Gastroesophageal sphincter (tissue), 4 donors: Measurements from ENCODE around the gene RPS6KB2. TPM values are rescaled to one million over a fixed set of nuclear protein-coding genes. Genes with fewer than 3 reads are reported as not detected.

ENCODE experiments used
- ATAC-seq: fragments of 150-250 bp; one replicate; pipeline ENCODE4 v1.9.1; 2016; ENCODE audit warnings: mild to moderate bottlenecking, moderate library complexity
- H3K27ac ChIP-seq, 4 donors: fragments of 200-600 bp; sonication (generic) in 3 of 4; 1 replicate in 3 of 4; 2 replicates in 1 of 4; pipeline ENCODE4 v1.5.1; 2016 to 2019
- H3K27me3 ChIP-seq: fragments of 200-600 bp; sonication (generic); one replicate; pipeline ENCODE4 v1.5.1; 2019
- H3K36me3 ChIP-seq, 2 donors: fragments of 200-600 bp; sonication (generic); one replicate each; pipeline ENCODE4 v1.5.1; 2019; ENCODE audit warnings: control low read depth in 1 of 2
- H3K4me1 ChIP-seq, 3 donors: fragments of 200-600 bp; sonication (generic); 1 replicate in 2 of 3; 2 replicates in 1 of 3; pipeline ENCODE4 v1.5.1; 2016 to 2019; ENCODE audit warnings: control low read depth in 2 of 3
- H3K4me3 ChIP-seq, 2 donors: fragments of 200-600 bp; sonication (generic); one replicate each; pipeline ENCODE4 v1.5.1; 2019; ENCODE audit warnings: mild to moderate bottlenecking in 1 of 2, moderate library complexity in 1 of 2
- H3K9me3 ChIP-seq, 3 donors: fragments of 200-600 bp; sonication (generic); one replicate each; pipeline ENCODE4 v1.5.1; 2017 to 2019; ENCODE audit warnings: control low read depth in 2 of 3
- EP300 ChIP-seq: sonication (generic); formaldehyde crosslinking; IDR thresholded peaks from one replicate; pipeline ENCODE4 v1.6.1; 2017; ENCODE audit warnings: antibody characterized with exemption, mild to moderate bottlenecking
- POLR2A ChIP-seq, 2 donors: fragments of 450-650 bp; IDR thresholded peaks; one replicate each; pipeline ENCODE4 v1.6.1; 2017; ENCODE audit warnings: antibody characterized with exemption in 2 of 2, mild to moderate bottlenecking in 2 of 2, moderate library complexity in 1 of 2
- POLR2AphosphoS5 ChIP-seq: sonication (generic); formaldehyde crosslinking; IDR thresholded peaks from one replicate; pipeline ENCODE4 v1.6.1; 2017; ENCODE audit warnings: antibody characterized with exemption
- WGBS, 2 donors: methylation state at CpG; one replicate each; pipeline ENCODE4 v1.1.5; 2018; ENCODE audit warnings: low coverage in 1 of 2; 5-methylcytosine and 5-hydroxymethylcytosine counted together
- total RNA-seq, 4 donors: library from RNA; depleted of rRNA; stranded (reverse); fragments of >200 nt; gene quantifications; one replicate each; pipeline ENCODE4 v1.1.0, GENCODE V29; 2016
- TF ChIP-seq, protein P1 (sequence below), 4 experiments: fragments of 200-600 bp in 2 of 4; fragments of 450-650 bp in 2 of 4; sonication (generic) in 1 of 4; IDR thresholded peaks; one replicate each; pipeline ENCODE4 v1.5.1; 2017 to 2019; ENCODE audit warnings: antibody characterized with exemption in 4 of 4, mild to moderate bottlenecking in 2 of 4, moderate library complexity in 2 of 4

Gene RPS6KB2
- total RNA-seq, 4 donors from 2014 or later: 35.8 to 49.7 (median 45.6) TPM

DNA sequence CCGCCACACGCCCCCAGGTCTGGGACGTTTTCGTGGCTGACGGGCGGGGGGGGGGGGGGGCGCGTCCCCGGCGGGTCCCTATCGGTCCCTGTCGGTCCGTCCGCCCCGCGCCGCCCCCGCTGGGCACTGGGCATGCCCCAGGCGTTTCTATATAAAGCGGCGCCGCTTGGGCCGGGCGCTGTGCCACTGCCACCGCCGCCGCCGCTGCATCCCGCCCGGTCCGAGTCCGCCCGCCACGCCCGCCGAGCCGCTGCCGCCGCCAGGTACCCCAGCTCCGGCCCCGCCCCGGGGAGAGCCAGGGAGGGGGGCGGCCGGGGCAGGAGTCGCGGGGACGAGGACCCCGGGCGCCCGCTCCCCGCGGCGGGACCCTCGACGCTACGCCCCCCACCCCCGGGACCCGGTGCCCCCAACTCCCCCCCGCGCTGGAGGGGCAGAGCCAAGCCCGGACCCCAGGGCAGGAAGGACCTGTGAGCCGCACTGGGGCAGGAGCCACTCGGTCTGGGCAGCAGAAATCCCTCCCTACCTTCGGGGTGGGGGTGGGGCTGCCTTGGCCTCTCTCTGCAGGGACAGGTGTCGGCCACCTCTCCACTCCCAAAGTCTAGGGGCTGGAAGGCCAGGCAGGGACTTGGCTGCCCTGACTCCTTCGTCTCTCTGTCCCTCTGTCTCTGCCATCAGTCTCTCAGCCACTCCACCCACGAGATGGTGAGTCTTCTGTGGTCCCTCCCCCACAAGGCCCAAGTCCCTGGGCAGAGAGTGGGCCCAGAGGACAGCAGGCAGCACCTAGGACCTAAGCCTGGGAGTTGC is 12.6 kb upstream of the RPS6KB2 start, which contains the start of gene CARNS1:
Gene CARNS1, plus strand, starts transcription at position 178 of the 804 bp plus-strand sequence. Its CDS starts 522 bp downstream, at position 700.
- no peaks in the 10 kb centered on the region for H3K9me3 ChIP-seq
- TF ChIP-seq EP300: no peak
- TF ChIP-seq, protein P1, sequence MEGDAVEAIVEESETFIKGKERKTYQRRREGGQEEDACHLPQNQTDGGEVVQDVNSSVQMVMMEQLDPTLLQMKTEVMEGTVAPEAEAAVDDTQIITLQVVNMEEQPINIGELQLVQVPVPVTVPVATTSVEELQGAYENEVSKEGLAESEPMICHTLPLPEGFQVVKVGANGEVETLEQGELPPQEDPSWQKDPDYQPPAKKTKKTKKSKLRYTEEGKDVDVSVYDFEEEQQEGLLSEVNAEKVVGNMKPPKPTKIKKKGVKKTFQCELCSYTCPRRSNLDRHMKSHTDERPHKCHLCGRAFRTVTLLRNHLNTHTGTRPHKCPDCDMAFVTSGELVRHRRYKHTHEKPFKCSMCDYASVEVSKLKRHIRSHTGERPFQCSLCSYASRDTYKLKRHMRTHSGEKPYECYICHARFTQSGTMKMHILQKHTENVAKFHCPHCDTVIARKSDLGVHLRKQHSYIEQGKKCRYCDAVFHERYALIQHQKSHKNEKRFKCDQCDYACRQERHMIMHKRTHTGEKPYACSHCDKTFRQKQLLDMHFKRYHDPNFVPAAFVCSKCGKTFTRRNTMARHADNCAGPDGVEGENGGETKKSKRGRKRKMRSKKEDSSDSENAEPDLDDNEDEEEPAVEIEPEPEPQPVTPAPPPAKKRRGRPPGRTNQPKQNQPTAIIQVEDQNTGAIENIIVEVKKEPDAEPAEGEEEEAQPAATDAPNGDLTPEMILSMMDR (IDR thresholded peaks at IDR 0.05): no peak
- no peak for TF ChIP-seq POLR2AphosphoS5
- TF ChIP-seq POLR2A (IDR thresholded peaks at IDR 0.05): no peak
- peak within 1 kb of the TSS; percentile 7 to 53 for H3K4me3 ChIP-seq
- ATAC-seq: no peak
- WGBS, 2 donors: 0% methylated on average over 1 of the region's 67 CpGs; no CpG with 5 or more reads in 1 of the 2 donors
- no peaks in the 10 kb centered on the region for H3K36me3 ChIP-seq
- H3K27ac ChIP-seq: peak within 1 kb of the TSS in 3 of 4 donors; percentile 67 to 73 (median 70)
- peaks cover 0 to 60% (median 15%) of the 10 kb centered on the region in 3 donors for H3K4me1 ChIP-seq
- peaks cover 24% of the 10 kb centered on the region for H3K27me3 ChIP-seq

DNA sequence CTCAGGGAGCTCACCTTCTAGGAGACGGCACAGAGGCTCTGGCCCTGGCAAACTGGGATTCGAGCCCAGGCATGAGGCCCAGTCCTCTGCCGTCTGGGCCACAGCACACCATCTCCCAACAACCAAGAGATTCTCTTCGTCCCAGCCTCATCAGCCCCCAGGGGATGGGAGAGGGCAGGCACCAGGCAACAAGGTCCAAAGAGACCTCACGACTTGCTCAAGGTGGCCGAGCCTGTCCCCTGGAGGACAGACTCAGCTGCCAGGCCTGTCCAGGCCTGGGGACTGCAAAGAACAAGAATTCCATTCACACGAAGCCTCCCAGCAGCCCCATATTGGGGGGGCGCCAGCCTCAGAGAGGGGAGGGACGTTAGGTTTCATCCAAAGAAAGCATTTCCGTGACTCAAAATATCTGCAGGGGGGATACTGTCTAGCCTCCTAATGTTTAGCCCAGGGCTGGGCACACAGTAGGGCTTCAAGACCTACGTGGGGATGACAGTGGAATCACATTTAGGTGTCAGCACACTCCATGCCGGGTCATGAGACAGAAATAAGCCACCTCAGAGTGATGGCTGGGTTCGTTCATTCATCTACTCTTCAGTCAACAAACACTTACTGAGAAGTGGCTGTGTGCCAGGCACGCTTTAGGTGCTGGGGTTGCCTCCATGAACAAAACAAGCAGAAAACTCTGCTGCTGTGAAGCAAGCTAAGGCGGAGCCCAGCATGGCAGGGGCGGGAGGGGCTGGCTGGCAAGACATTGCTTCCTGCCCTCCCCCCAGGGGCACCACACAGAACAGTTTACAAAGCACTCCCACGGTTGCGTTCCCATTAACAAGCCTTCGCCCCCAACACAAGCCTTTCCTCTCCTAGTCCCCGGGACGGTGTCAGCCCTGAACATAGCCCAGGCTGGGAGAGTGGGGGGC is 11.6 kb upstream of the RPS6KB2 start:
- Histone ChIP-seq H3K27ac (peak overlapping the region in 3 of 4 donors; percentile 67 to 73 (median 70)), H3K36me3 (no peaks in the 10 kb centered on the region)
- 60 to 87% methylated on average over 3 to 5 of the region's 21 CpGs for WGBS, 2 donors

DNA sequence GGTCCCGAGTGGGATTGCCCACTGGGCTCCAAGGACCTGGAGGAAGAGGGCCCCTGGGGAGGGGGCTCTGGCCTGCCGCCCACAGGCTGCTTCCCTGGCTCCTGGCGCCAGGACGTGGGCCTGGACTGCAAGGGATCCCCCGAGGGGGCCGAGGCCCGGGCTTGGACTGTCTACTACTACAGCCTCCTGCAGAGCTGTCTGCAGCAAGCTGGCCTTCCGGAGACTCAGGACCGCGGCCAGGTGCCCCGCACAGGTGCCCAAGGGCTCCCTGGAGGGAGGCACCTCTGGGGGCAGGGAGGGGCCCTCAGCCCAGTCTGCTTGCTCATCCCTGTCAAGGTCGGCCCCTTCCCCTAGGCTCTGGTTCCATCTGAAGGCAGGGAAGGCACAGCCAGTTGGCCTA is 10.9 kb upstream of the RPS6KB2 start:
- ATAC-seq: no peak
- no peaks in the 10 kb centered on the region for H3K36me3 ChIP-seq
- H3K9me3 ChIP-seq: no peaks in the 10 kb centered on the region
- peaks cover 7% of the 10 kb centered on the region for H3K27me3 ChIP-seq
- no CpG with 5 or more reads among the region's 12 CpGs for WGBS, 2 donors
- H3K4me1 ChIP-seq: peaks cover 0 to 65% (median 15%) of the 10 kb centered on the region in 3 donors
- H3K4me3 ChIP-seq: no peak overlapping the region
- peak overlapping the region in 2 of 4 donors; percentile 45 to 70 for H3K27ac ChIP-seq
- TF ChIP-seq, protein P1 (IDR thresholded peaks at IDR 0.05): no peak
- TF ChIP-seq POLR2A (IDR thresholded peaks at IDR 0.05) (no peak), EP300 (no peak)

More for the DNA sequence above, 11.6 kb upstream of the RPS6KB2 start:
- Histone ChIP-seq H3K27me3 (peaks cover 14% of the 10 kb centered on the region), H3K9me3 (no peaks in the 10 kb centered on the region), H3K4me3 (no peak overlapping the region), H3K4me1 (peaks cover 0 to 65% (median 15%) of the 10 kb centered on the region in 3 donors)
- no peak for ATAC-seq
- TF ChIP-seq POLR2A (IDR thresholded peaks at IDR 0.05) (no peak), EP300 (no peak), POLR2AphosphoS5 (no peak)
- TF ChIP-seq, protein P1 (IDR thresholded peaks at IDR 0.05): no peak

DNA sequence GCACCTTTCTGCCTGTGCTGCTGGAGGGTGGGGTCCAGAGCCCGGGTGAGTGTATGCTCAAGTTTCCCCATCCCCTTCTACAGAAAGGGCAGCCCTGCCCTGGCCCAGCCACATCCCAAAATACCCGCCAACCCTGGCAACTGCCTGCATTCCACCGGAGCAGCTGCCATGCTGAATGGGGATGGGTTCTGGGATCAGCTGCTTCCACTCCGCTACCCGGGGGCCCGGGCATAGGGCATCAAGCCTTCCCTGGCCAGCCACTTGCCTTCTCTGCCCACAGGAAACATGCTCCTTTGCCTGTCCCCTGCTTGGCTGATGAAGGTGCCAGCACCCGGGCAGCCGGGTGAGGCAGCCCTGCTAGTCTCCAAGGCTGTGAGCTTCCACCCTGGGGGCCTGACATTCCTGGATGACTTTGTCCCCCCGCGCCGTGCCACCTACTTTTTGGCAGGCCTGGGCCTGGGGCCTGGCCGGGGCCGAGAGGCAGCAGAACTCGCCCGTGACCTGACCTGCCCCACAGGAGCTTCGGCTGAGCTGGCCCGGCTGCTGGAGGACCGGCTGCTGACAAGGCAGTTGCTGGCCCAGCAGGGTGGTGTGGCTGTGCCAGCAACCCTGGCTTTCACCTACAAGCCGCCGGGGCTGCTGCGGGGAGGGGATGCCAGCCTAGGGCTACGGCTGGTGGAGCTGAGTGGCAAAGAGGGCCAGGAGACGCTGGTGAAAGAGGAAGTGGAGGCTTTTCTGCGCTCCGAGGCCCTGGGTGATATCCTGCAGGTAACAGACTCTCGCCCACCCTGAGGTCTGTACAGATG is 9.6 kb upstream of the RPS6KB2 start:
- TF ChIP-seq, protein P1 (IDR thresholded peaks at IDR 0.05): no peak
- no peak for TF ChIP-seq EP300
- TF ChIP-seq POLR2AphosphoS5: no peak
- no peak for TF ChIP-seq POLR2A (IDR thresholded peaks at IDR 0.05)
- Histone ChIP-seq H3K27me3 (no peaks in the 10 kb centered on the region), H3K4me1 (peaks cover 0 to 65% (median 15%) of the 10 kb centered on the region in 3 donors), H3K9me3 (no peaks in the 10 kb centered on the region), H3K36me3 (no peaks in the 10 kb centered on the region), H3K4me3 (no peak overlapping the region), H3K27ac (peak overlapping the region in 1 of 4 donors; percentile 88)
- ATAC-seq: no peak
- WGBS, 2 donors: 94% methylated on average over 3 of the region's 26 CpGs; no CpG with 5 or more reads in 1 of the 2 donors
